ENCODE measurements around the gene WASF3.

GRCh38 chr13:26708007-26708297 is 150.5 kb downstream of the WASF3 start:
- TF ChIP-seq TAF1 (IDR thresholded peaks at IDR 0.05; ENCODE audit: low read depth, low read length) = no peak
- TF ChIP-seq POLR2A (IDR thresholded peaks at IDR 0.05; ENCODE audit: low read depth, low read length) = no peak
- no peak for TF ChIP-seq POLR2AphosphoS5 (IDR thresholded peaks at IDR 0.05; ENCODE audit: low read depth, low read length)
